Lung (tissue), 12 donors: ENCODE measurements around the gene KDM5B. TPM values are rescaled to one million over a fixed set of nuclear protein-coding genes. Genes with fewer than 3 reads are reported as not detected.

ENCODE experiments used
- ATAC-seq: fragments of 200-7000 bp; cut with Tn5 transposase; one replicate; pipeline ENCODE4 v1.9.1; 2020; ENCODE audit warnings: moderate number of reproducible peaks; ENCODE audit not compliant: insufficient read depth, low FRiP score
- DNase-seq, 3 donors: peaks; one replicate each; pipeline ENCODE4 v3.0.0-alpha.2; 2013 to 2017
- H3K27ac ChIP-seq, 2 donors: one replicate each; pipeline ENCODE4 v1.5.1; 2013; ENCODE audit warnings: mild to moderate bottlenecking in 2 of 2, moderate library complexity in 2 of 2, control low read depth in 1 of 2, inconsistent platforms in 1 of 2, low read depth in 1 of 2, low read length in 1 of 2
- H3K27me3 ChIP-seq, 3 donors: one replicate each; pipeline ENCODE4 v1.5.1; 2013; ENCODE audit warnings: low read length in 2 of 3; ENCODE audit not compliant: control insufficient read depth in 3 of 3, insufficient read depth in 3 of 3
- H3K36me3 ChIP-seq, 4 donors: one replicate each; pipeline ENCODE4 v1.5.1; 2013; ENCODE audit warnings: low read length in 4 of 4, mild to moderate bottlenecking in 1 of 4, moderate library complexity in 1 of 4; ENCODE audit not compliant: control insufficient read depth in 4 of 4, insufficient read depth in 4 of 4
- H3K4me1 ChIP-seq, 5 donors: one replicate each; pipeline ENCODE4 v1.5.1; 2013; ENCODE audit warnings: low read length in 5 of 5, mild to moderate bottlenecking in 2 of 5, moderate library complexity in 1 of 5; ENCODE audit not compliant: control insufficient read depth in 5 of 5, insufficient read depth in 5 of 5
- H3K4me3 ChIP-seq: one replicate; pipeline ENCODE4 v1.5.1; 2013; ENCODE audit warnings: mild to moderate bottlenecking, control low read depth, moderate library complexity
- H3K9ac ChIP-seq, 2 donors: one replicate each; pipeline ENCODE4 v1.5.1; 2013; ENCODE audit warnings: low read length in 2 of 2, control low read depth in 1 of 2; ENCODE audit not compliant: insufficient read depth in 1 of 2
- H3K9me3 ChIP-seq, 4 donors: one replicate each; pipeline ENCODE4 v1.5.1; 2013; ENCODE audit warnings: low read length in 3 of 4, mild to moderate bottlenecking in 1 of 4, moderate library complexity in 1 of 4; ENCODE audit not compliant: control insufficient read depth in 4 of 4, insufficient read depth in 3 of 4
- WGBS, 2 donors: extraction: QIAGEN DNeasy Blood & Tissue Kit; methylation state at CpG; one replicate each; pipeline ENCODE4 v1.1.7; 2013; 5-methylcytosine and 5-hydroxymethylcytosine counted together
- polyA plus RNA-seq, 2 donors: library from polyadenylated mRNA; stranded (reverse); fragments of 200-250 nt; gene quantifications; one replicate each; pipeline ENCODE4 v1.2.1, GENCODE V29; 2013
- total RNA-seq, 2 donors: library from RNA; depleted of rRNA in 1 of 2; stranded (reverse); fragments of >200 nt in 1 of 2; gene quantifications; one replicate each; pipeline ENCODE4 v1.2.1, GENCODE V29; 2014 to 2021
- TF ChIP-seq, protein P1 (sequence below): IDR thresholded peaks from 2 replicates; pipeline ENCODE4 v1.5.1; 2012; ENCODE audit warnings: mild to moderate bottlenecking; ENCODE audit errors: control extremely low read depth, extremely low read depth
- donor health status: control.
- donor health status: control.
- donor health status: Bipolar disorder and iron deficiency.
- donor health status: healthy.
- donor health status: DM: yes; HTN: yes; CAD: no.

The KDM5B gene
- total and polyA plus RNA-seq, 4 donors = 11.2 to 247 (median 31.6) TPM

DNA sequence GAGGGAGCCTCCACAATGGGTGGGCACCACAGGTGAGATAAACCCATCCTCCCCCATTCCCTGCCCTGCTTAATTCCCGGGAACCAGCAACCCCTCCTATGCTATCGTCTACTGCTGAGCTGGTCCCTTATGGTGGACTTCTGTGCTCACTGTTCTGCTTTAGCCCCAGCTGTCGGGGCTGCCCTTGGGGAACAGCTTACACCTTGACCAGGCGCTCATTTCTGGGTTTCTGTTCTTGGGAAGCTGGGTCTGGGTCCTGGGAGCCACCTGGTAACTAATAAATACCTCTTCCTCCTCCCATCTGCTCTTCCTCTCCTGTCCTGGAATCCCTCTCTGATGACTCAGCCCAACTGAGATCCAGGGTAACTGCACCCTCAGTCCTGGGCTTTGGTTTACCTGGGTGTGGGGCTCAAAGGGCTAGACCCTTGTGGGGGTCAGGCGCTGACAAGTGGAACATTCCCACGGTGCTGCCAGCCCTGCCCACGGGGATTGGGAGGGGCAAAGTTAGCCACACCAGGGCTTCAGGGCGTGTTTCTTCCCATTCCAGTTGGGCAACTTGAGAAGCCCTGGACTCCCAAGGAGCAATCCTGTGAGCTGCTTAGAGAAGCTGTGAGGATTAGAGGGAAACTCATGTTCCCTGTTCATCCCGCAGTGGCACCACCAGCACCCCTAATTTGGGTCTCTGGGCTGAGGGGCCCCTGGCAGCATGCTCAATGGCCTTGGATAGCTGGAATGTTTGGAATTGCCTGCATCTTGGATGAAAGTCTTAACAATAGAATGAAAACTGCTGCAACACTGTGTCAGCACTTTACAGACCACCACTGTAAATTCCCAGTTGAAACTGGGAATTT is 4.2 kb upstream of the KDM5B start:
- H3K4me3 ChIP-seq = no peak overlapping the region
- DNase-seq (no peak), ATAC-seq (no peak)
- TF ChIP-seq, protein P1, sequence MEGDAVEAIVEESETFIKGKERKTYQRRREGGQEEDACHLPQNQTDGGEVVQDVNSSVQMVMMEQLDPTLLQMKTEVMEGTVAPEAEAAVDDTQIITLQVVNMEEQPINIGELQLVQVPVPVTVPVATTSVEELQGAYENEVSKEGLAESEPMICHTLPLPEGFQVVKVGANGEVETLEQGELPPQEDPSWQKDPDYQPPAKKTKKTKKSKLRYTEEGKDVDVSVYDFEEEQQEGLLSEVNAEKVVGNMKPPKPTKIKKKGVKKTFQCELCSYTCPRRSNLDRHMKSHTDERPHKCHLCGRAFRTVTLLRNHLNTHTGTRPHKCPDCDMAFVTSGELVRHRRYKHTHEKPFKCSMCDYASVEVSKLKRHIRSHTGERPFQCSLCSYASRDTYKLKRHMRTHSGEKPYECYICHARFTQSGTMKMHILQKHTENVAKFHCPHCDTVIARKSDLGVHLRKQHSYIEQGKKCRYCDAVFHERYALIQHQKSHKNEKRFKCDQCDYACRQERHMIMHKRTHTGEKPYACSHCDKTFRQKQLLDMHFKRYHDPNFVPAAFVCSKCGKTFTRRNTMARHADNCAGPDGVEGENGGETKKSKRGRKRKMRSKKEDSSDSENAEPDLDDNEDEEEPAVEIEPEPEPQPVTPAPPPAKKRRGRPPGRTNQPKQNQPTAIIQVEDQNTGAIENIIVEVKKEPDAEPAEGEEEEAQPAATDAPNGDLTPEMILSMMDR = no peak
- H3K36me3 ChIP-seq = no peaks in the 10 kb centered on the region
- peaks cover 0 to 7% (median 0%) of the 10 kb centered on the region in 3 donors for H3K27me3 ChIP-seq
- H3K4me1 ChIP-seq = peaks cover 0 to 19% (median 7%) of the 10 kb centered on the region in 5 donors
- H3K9me3 ChIP-seq = no peaks in the 10 kb centered on the region
- H3K27ac ChIP-seq = no peak overlapping the region
- H3K9ac ChIP-seq = no peak overlapping the region
- 67 to 74% methylated on average over 9 of the region's 9 CpGs for WGBS, 2 donors

DNA sequence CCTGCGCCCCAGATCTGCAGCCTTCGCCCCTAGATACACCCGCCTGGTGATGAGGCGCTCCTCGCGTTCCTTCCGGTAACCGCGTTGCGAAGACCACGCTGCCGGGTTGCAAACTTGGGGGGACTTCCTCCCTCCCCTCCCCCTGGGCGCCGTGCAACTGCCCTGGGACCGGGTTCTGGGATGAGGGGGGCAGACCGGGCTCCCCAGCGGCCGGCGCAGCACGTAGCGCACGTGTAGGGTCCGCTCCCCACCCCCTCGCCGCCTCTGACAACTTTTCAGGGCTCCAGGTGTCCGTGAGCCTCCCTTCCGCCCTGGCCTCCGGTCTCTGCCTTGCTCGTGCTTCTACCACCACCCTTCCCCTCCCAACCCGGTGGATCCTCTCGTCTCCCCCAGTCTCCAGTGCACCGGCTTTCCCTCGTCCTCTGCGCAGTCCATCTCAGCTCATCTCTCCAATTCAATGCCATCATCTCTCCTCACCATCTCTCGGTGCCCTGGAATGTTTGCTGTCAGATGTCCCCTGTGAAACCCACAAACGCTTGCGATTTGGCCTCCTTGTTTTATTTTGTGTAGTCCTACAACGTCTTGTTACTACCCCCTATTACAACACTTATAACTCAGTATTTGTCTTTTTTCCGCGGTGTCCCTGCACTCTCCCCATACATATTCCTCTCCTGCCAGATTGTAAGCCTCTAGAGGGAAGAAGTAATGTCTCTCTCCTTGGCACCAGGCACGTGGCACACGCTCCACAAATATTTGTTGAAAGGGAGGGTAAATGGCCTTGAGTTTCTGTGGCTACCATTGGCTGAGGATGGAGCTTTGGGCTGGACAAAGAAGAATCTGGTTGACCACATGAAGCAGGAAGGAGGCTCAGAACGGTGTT is 3.3 kb upstream of the KDM5B start:
- WGBS, 2 donors = 9 to 10% methylated on average over 33 to 43 of the region's 43 CpGs
- Histone ChIP-seq H3K27me3 (peaks cover 0 to 7% (median 0%) of the 10 kb centered on the region in 3 donors), H3K9ac (peak overlapping the region; percentile 3 to 28), H3K4me1 (peaks cover 0 to 20% (median 7%) of the 10 kb centered on the region in 5 donors), H3K36me3 (no peaks in the 10 kb centered on the region), H3K27ac (peak overlapping the region in 1 of 2 donors; percentile 78), H3K4me3 (peak overlapping the region; percentile 71), H3K9me3 (no peaks in the 10 kb centered on the region)
- TF ChIP-seq, protein P1 = no peak
- ATAC-seq (no peak), DNase-seq (peak; percentile 36 to 62 (median 57))

DNA sequence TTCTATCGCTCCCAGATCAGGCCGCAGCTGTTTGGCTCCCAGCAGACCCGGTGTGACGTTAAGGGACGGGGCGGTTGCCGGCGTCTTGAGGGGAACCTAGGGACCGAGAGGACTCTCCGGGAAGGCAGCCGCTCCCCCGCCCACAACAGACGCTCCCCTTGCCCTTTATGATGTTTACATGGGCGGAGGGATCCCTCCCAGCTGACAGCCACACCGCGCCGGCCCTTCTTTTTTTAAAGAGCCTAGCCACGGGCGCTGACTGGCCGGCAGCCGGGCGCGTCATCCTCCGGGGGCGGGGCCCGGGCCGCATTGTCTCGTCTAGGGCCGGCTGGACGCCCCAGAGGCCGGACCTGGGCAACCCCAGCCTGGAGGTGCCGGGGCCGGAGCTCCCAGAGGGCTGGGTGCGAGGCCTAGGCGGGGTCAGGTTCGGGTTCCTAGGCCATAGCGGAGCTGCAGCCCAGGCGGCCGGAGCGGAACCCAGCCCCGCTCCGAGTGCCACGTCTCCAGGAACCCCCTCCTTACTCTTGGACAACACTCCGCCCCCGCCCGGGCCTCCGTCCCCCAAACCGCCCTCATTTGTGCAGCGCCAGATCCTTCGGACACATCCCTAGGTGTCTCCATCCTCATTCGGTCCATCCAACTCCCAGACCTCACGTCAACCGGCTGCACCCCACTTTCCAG is 2.5 kb upstream of the KDM5B start, which contains the start of gene PCAT6:
Gene PCAT6 (plus strand): TSS at position 340 of the 681 bp plus-strand sequence.
- ATAC-seq (peak; percentile 89), DNase-seq (peak; percentile 96 to 98 (median 97))
- no peaks in the 10 kb centered on the region for H3K36me3 ChIP-seq
- H3K4me1 ChIP-seq = peaks cover 4 to 28% (median 11%) of the 10 kb centered on the region in 5 donors
- peaks cover 0 to 7% (median 0%) of the 10 kb centered on the region in 3 donors for H3K27me3 ChIP-seq
- H3K9ac ChIP-seq = peak within 1 kb of the TSS; percentile 20 to 28
- no peaks in the 10 kb centered on the region for H3K9me3 ChIP-seq
- peak within 1 kb of the TSS; percentile 71 for H3K4me3 ChIP-seq
- TF ChIP-seq, protein P1 = no peak
- peak within 1 kb of the TSS; percentile 66 to 78 for H3K27ac ChIP-seq
- WGBS, 2 donors = 0 to 1% methylated on average over 52 to 53 of the region's 53 CpGs
